ENCODE results near the gene USP43.

- TF ChIP-seq POLR2A (IDR thresholded peaks at IDR 0.05) (no peak), CTCF (IDR thresholded peaks at IDR 0.05) (no peak), EP300 (IDR thresholded peaks at IDR 0.05) (no peak)
Observed at GRCh38 chr17:9766970-9767369, 121.7 kb downstream of the USP43 start.
